Right lobe of liver (tissue), 6 donors: Measurements from ENCODE around the gene ZNF598. TPM values are rescaled to one million over a fixed set of nuclear protein-coding genes. Genes with fewer than 3 reads are reported as not detected.
A peak's percentile ranks its signal among the peaks of the same experiment; 100 is the strongest.

Source experiments
- ATAC-seq, 4 donors: fragments of 200-7000 bp; cut with Tn5 transposase; one replicate each; pipeline ENCODE4 v1.9.1; 2020; ENCODE audit warnings: mild to moderate bottlenecking in 4 of 4, moderate library complexity in 4 of 4
- DNase-seq, 3 donors: peaks; one replicate each; pipeline ENCODE4 v3.0.0-alpha.2; 2020
- H3K27ac ChIP-seq, 3 donors: fragments of 200-600 bp; one replicate each; pipeline ENCODE4 v1.8.0; 2022
- H3K27me3 ChIP-seq, 2 donors: fragments of 200-600 bp; one replicate each; pipeline ENCODE4 v1.8.0; 2022
- H3K36me3 ChIP-seq, 4 donors: fragments of 200-600 bp; sonication (generic) in 1 of 4; one replicate each; pipeline versions ENCODE4 v1.5.1 to v1.8.0; 2017 to 2022; ENCODE audit warnings: control low read depth in 1 of 4
- H3K4me1 ChIP-seq, 4 donors: fragments of 200-600 bp; sonication (generic) in 1 of 4; one replicate each; pipeline versions ENCODE4 v1.5.1 to v1.8.0; 2017 to 2022; ENCODE audit warnings: control low read depth in 1 of 4
- H3K4me3 ChIP-seq, 3 donors: fragments of 200-600 bp; one replicate each; pipeline ENCODE4 v1.8.0; 2022
- H3K9me3 ChIP-seq, 4 donors: fragments of 200-600 bp; sonication (generic) in 1 of 4; one replicate each; pipeline versions ENCODE4 v1.5.1 to v1.8.0; 2017 to 2022; ENCODE audit warnings: control low read depth in 1 of 4
- CTCF ChIP-seq, 4 donors: fragments of 200-600 bp in 3 of 4; fragments of 450-650 bp in 1 of 4; IDR thresholded peaks; one replicate each; pipeline versions ENCODE4 v1.5.1 to v1.8.0; 2016 to 2022; ENCODE audit warnings: antibody characterized with exemption in 4 of 4, mild to moderate bottlenecking in 2 of 4
- POLR2A ChIP-seq: fragments of 450-650 bp; IDR thresholded peaks from one replicate; pipeline ENCODE4 v1.6.1; 2017; ENCODE audit warnings: antibody characterized with exemption, mild to moderate bottlenecking
- WGBS: methylation state at CpG from one replicate; pipeline ENCODE4 v1.1.6; 2018; ENCODE audit warnings: low coverage, low lambda C conversion rate; ENCODE audit not compliant: insufficient coverage; ENCODE audit errors: missing lambda C conversion rate; 5-methylcytosine and 5-hydroxymethylcytosine counted together
- intact Hi-C, 2 donors: fragments of 100-400 bp; cut with DNase I; formaldehyde crosslinking; loops; one replicate each; pipeline versions ENCODE4 v1.11.2 to v1.14.1; 2022
- total RNA-seq, 6 experiments: library from RNA; depleted of rRNA in 2 of 6; stranded (reverse); fragments of >200 nt in 2 of 6; fragmentation: NEBNext Ultra II Directional in 3 of 6; extraction: Animal tissue kit (Norgen Biotek cat#: 25700) in 3 of 6; gene quantifications; one replicate each; pipeline versions ENCODE4 v1.1.0 to v1.2.4, GENCODE V29; 2016 to 2023
- donor health status: DM: no; HTN: yes; CAD: no.
- donor health status: DM: no; HTN: no; CAD: no.
- donor health status: DM: no; HTN: no; CAD: no.
- donor health status: DM: no; HTN: yes; CAD: no.
- donor health status: DM: no; HTN: yes; CAD: no.

The ZNF598 gene
- total RNA-seq, 6 experiments from 2014 or later: 21.6 to 46.4 (median 25.0) TPM

GRCh38 chr16:2045965-2046892, 36.6 kb upstream of the ZNF598 start:
- intact Hi-C loops: no loop called here
- no peaks in the 10 kb centered on the region for H3K27me3 ChIP-seq
- peak overlapping the region in 1 of 3 donors; percentile 100 for H3K4me3 ChIP-seq
- H3K27ac ChIP-seq: peak overlapping the region in 2 of 3 donors; percentile 58 to 61
- H3K4me1 ChIP-seq: peaks cover 0 to 38% (median 17%) of the 10 kb centered on the region in 4 donors
- TF ChIP-seq POLR2A (no peak), CTCF (IDR thresholded peaks at IDR 0.05) (no peak)
- ATAC-seq (no peak), DNase-seq (peak in 1 of 3 donors; percentile 43)
- no peaks in the 10 kb centered on the region for H3K9me3 ChIP-seq
- WGBS: 66% methylated on average over 11 of the region's 21 CpGs
- H3K36me3 ChIP-seq: peaks cover 0 to 14% (median 0%) of the 10 kb centered on the region in 4 donors

GRCh38 chr16:2044541-2044940, 34.9 kb upstream of the ZNF598 start:
- no peak overlapping the region for H3K27ac ChIP-seq
- 60% methylated on average over 1 of the region's 22 CpGs for WGBS
- H3K4me3 ChIP-seq: no peak overlapping the region
- H3K4me1 ChIP-seq: peaks cover 0 to 50% (median 26%) of the 10 kb centered on the region in 4 donors
- ATAC-seq: no peak
- TF ChIP-seq CTCF (IDR thresholded peaks at IDR 0.05) (no peak), POLR2A (no peak)
- H3K27me3 ChIP-seq: no peaks in the 10 kb centered on the region
- no peaks in the 10 kb centered on the region for H3K36me3 ChIP-seq
- intact Hi-C loops: no loop called here
- no peaks in the 10 kb centered on the region for H3K9me3 ChIP-seq
- DNase-seq: peak in 2 of 3 donors; percentile 50 to 53

- H3K36me3 ChIP-seq: no peaks in the 10 kb centered on the region
- intact Hi-C loops: no loop called here
- DNase-seq: peak in 2 of 3 donors; percentile 46 to 60
- ATAC-seq: no peak
- H3K4me1 ChIP-seq: peaks cover under 1 to 47% (median 24%) of the 10 kb centered on the region in 4 donors
- H3K27ac ChIP-seq: no peak overlapping the region
- 53% methylated on average over 12 of the region's 26 CpGs for WGBS
- H3K9me3 ChIP-seq: no peaks in the 10 kb centered on the region
- H3K27me3 ChIP-seq: no peaks in the 10 kb centered on the region
- no peak overlapping the region for H3K4me3 ChIP-seq
- TF ChIP-seq CTCF (IDR thresholded peaks at IDR 0.05) (no peak), POLR2A (no peak)
Observed at GRCh38 chr16:2043667-2044451, 34.2 kb upstream of the ZNF598 start.

GRCh38 chr16:2042986-2043666, 33.5 kb upstream of the ZNF598 start:
- Histone ChIP-seq H3K27ac (no peak overlapping the region), H3K4me1 (peaks cover 1 to 44% (median 22%) of the 10 kb centered on the region in 4 donors), H3K9me3 (no peaks in the 10 kb centered on the region), H3K27me3 (no peaks in the 10 kb centered on the region), H3K36me3 (no peaks in the 10 kb centered on the region), H3K4me3 (no peak overlapping the region)
- TF ChIP-seq POLR2A (no peak), CTCF (IDR thresholded peaks at IDR 0.05) (no peak)
- ATAC-seq (no peak), DNase-seq (peak in 1 of 3 donors; percentile 47)
- 51% methylated on average over 6 of the region's 11 CpGs for WGBS
- intact Hi-C loops: no loop called here
